ENCODE data around the gene TRAPPC13.

GRCh38 chr5:65646938-65647337, 22.1 kb downstream of the TRAPPC13 start:
- TF ChIP-seq, protein P1, sequence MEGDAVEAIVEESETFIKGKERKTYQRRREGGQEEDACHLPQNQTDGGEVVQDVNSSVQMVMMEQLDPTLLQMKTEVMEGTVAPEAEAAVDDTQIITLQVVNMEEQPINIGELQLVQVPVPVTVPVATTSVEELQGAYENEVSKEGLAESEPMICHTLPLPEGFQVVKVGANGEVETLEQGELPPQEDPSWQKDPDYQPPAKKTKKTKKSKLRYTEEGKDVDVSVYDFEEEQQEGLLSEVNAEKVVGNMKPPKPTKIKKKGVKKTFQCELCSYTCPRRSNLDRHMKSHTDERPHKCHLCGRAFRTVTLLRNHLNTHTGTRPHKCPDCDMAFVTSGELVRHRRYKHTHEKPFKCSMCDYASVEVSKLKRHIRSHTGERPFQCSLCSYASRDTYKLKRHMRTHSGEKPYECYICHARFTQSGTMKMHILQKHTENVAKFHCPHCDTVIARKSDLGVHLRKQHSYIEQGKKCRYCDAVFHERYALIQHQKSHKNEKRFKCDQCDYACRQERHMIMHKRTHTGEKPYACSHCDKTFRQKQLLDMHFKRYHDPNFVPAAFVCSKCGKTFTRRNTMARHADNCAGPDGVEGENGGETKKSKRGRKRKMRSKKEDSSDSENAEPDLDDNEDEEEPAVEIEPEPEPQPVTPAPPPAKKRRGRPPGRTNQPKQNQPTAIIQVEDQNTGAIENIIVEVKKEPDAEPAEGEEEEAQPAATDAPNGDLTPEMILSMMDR (IDR thresholded peaks at IDR 0.05): no peak
- TF ChIP-seq POLR2A (IDR thresholded peaks at IDR 0.05): no peak

Data from lower leg skin (tissue), 3 donors.